Measurements from ENCODE around the gene LARGE1.

LARGE1 gene

GRCh38 chr22:33920197-33920540, at the start of gene LARGE1:
Gene LARGE1, minus strand, starts transcription at chr22:33920476.
- DNase-seq (ENCODE audit: low read depth in 2 of 2): peak in 1 of 2 donors; percentile 5

DNA sequence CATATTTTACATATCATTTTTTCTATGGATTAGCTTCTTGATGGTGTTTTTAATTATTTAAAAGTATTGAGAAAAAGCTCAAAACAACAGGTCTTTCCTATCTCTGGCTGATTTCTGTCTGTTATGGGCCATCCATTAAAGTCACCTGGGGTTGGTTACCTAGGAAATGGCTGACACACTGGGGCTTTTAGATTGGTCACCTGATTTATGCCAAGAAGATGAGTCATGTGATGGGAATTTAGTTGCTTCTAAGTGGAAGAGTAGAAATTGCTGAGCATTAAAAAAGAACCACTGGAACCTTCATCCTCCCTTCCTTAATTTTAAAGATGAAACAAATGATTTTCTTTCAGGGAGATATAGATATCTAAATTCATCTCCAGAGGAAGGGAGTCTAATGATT, 48.8 kb upstream of the LARGE1 start:
- DNase-seq (ENCODE audit: low read depth in 2 of 2): no peak

DNA sequence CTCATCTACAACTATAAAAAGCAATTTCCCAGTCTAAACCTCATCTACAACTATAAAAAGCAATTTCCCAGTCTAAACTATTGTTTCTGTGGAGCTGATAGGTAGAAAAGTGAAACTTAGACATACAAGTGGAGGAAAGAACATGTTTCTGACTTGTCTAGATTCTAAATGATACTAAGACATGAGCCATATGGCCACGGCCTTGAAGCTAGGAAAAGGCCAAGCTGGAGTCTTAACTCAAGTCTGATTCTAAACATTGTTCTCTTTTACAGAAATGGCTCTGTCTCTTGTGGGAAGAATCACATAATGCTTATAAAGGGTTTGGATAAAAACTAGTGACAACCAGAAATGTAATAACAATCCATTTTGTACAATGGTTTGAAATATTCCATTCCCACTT, 43.8 kb upstream of the LARGE1 start:
- DNase-seq (ENCODE audit: low read depth in 2 of 2): no peak

GRCh38 chr22:33962409-33962808, 42.1 kb upstream of the LARGE1 start:
- DNase-seq (ENCODE audit: low read depth in 2 of 2): no peak

DNA sequence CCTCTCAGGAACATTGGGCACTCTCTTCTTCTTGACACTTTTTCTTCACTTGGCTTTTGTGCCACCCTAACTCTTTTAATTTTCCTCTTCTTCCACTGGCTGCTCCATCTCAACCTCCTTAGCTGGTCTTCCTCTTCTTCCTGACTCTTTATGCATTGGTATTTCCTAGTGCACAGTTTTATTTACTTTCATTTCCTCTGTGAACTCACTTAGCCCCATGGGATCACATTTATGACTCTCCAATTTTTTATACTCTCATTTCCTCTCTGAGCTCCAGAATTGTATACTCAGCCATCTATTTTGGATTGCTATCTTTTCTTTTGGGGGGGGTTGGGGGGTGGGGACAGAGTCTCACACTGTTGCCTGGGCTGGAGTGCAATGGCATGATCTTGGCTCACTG, 38.5 kb upstream of the LARGE1 start:
- DNase-seq (ENCODE audit: low read depth in 2 of 2): no peak

GRCh38 chr22:33957086-33957485, 36.8 kb upstream of the LARGE1 start:
- DNase-seq (ENCODE audit: low read depth in 2 of 2): no peak

- no peak for DNase-seq (ENCODE audit: low read depth in 2 of 2)
Measured at GRCh38 chr22:33952776-33953175, 32.5 kb upstream of the LARGE1 start.

DNA sequence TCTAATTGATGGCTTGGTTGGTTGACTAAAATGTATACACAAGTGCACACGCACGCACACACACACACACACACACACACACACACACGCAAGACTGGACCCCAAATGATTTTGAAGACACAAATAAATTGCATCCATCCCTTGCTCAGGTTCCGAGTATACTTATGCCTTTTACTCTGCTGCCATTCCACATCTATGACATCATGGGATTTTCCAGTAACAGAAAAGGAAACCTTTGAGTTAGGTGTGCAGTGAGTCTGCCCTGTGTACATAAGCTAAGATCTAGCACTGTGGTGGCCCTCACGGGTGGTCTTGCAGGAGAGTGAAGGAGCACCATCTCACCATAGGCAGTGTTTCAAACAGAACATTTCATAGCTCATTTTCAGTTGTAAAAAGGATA, 20.5 kb upstream of the LARGE1 start:
- DNase-seq (ENCODE audit: low read depth in 2 of 2): no peak

- no peak for DNase-seq (ENCODE audit: low read depth in 2 of 2)
Measured at GRCh38 chr22:33932997-33933396, 12.7 kb upstream of the LARGE1 start.

DNA sequence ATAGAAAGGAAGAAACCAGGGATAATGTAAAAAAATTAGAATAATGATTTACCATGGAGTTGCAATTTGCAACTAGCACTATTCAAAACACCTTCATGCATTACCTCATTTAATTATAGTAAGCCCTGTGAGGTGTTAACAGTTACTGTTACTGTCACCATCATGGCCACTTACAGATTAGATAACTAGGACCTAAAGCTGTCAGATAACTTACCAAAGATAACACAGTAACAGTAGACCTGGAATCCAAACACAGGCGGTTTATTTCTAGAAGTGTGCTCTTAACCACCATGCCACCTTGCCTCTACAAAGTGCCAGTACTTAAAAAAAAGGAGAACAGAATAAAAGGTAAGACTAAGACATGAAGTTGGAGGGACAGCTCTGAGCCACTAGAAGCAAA, 11.1 kb upstream of the LARGE1 start:
- DNase-seq (ENCODE audit: low read depth in 2 of 2): no peak

GRCh38 chr22:33927752-33928151, 7.5 kb upstream of the LARGE1 start:
- no peak for DNase-seq (ENCODE audit: low read depth in 2 of 2)

- no peak for DNase-seq (ENCODE audit: low read depth in 2 of 2)
Measured at GRCh38 chr22:33925194-33925593, 4.9 kb upstream of the LARGE1 start.

DNA sequence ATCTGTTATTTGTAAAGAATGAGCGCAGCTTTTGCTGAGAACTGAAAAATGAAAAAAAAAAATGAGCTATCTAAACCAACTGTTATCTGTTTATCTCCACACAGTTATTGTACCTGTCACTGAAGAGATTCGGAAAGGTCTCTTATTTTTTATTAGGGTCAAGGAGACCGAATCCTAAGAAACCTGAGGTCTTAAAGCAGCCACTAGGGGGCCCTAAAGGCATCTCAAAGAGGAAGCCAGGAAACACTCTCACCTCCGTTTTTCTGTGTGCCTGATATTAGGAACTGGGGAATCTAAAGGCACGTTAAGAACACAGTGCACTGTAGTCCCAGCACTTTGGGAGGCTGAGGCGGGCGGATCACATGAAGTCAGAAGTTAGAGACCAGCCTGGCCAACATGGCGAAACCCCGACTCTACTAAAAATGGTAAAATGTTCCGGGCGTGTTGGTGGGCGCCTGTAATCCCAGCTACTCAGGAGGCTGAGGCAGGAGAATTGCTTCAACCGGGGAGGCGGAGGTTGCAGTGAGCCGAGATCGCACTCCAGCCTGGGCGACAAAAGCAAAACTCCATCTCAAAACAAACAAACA, 3.5 kb upstream of the LARGE1 start:
- no peak for DNase-seq (ENCODE audit: low read depth in 2 of 2)

DNA sequence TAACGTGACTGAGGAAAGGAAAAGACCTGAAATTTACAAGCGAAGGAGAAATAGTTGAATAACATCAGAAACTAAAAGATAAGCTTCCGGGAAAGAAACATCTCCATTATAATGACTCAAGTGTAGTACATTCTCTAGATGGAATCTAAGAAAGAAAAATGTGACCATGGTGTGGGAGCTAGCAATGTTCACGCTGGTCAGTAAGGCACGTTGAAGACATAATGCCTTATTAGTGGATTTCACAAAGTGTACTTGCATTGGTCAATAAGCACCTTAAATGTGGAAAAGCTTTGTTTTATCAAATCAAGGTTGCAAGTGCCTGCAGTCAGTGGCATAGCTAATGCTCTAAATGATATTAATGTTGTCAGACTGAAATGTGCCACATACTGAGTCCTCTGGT, 2.8 kb upstream of the LARGE1 start:
- no peak for DNase-seq (ENCODE audit: low read depth in 2 of 2)

DNA sequence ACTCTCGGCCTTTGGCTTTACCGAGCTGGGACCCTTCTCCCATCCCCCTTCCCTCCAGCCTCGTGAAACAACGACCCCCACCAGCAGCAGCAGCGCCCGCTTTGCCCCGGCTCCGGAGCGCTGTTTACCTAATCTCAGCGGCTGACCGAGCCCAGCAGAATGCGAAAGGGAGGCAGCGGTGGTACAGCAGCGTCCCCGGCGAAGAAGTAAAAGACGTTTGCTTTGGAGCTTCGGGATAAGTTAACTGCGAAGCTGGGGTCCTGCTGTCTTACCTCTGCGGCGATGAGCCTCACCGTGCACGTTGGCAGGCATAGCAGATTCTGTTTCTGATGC, 2.0 kb upstream of the LARGE1 start:
- peak in 1 of 2 donors; percentile 1 for DNase-seq (ENCODE audit: low read depth in 2 of 2)

GRCh38 chr22:33921525-33922348, 1.5 kb upstream of the LARGE1 start:
- DNase-seq (ENCODE audit: low read depth in 2 of 2): peak in 1 of 2 donors; percentile 14

GRCh38 chr22:33920927-33921524, 750 bp upstream of the LARGE1 start:
- peak; percentile 75 to 93 for DNase-seq (ENCODE audit: low read depth in 2 of 2)

- DNase-seq (ENCODE audit: low read depth in 2 of 2): peak in 1 of 2 donors; percentile 5
Measured at GRCh38 chr22:33919391-33920196, 682 bp downstream of the LARGE1 start.

DNA sequence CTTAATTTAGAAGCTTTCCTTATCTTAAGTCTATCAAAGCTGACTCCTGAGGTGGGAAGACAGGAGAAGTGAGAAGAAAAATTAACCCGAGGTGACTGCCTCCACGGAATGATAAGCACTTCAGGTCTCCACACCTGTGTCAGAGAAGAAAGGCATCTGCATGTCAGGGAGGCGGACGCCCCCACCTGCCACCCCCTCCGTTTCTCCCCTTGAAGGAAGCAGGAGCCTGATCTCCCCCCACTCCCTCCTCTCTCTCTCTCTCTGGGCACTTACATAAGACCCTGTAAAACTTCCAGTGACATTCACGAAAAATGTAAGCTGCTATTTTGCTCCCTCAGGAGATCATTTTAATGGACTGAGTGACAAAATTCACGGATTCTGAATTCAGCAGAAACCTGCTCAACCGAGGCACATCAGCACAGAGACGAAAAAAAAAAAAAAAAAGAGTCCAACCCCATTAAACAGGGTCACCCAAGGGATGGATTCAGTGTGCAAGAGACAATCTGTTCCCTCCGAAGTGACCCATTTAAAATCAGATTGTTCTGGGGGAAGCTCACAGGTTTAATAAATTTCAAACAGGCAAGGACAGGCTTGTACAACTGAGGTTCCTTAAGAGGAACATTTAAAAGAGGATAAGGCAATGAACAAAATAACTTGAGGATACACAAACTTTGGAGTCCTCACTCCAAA, 1.5 kb downstream of the LARGE1 start:
- no peak for DNase-seq (ENCODE audit: low read depth in 2 of 2)

- DNase-seq (ENCODE audit: low read depth in 2 of 2): no peak
Measured at GRCh38 chr22:33917744-33918406, 2.4 kb downstream of the LARGE1 start.

GRCh38 chr22:33914699-33915098, 5.6 kb downstream of the LARGE1 start:
- no peak for DNase-seq (ENCODE audit: low read depth in 2 of 2)
